GM19193 (cell line): ENCODE results near the gene OXGR1.

Experiments
- POLR2A ChIP-seq: IDR thresholded peaks from 4 replicates; pipeline ENCODE4 v1.6.1; 2011; ENCODE audit not compliant: insufficient read depth, insufficient read length; ENCODE audit errors: extremely low read depth

OXGR1 gene

DNA sequence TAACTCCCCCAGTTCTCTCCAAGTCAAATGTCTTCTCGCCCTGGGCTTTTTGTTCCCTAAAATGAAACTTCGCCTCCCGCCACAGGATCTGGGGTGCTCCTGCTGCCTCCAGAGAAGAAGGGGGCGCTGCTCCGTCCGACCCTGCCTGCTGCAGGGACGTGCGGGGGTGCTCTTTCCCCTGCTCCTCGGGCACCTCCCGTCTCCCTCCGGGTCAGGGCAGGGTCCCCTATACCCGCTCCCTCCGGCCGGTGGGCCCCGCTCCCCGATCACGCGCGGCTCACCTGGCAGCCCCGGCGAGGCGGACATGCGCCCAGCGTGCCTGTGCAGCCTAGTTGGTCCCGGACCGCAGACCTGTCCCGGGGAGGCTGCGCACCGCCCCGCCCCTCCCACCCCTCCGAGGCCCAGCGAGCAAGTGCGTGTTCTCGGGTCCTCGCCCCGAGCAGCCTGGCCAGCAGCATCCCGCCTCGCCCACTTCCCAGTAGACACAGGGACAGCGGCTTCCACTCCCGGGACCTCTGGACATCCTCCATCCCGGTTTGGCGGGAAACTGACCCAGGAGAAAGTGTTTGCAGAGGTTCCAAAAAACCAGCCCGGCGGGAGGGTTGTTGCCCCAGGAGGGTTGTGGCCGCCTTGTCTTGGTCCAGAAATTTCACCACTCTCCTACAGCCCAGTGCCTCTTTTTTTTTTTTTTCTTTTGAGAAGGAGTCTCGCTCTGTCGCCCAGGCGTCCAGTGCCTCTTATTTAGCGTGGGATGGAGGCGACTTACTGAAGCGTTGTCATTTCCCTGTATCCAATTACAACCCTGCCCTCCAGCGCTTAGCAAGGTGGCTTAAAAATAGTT lies at the start of gene OXGR1:
Gene OXGR1, minus strand, starts transcription at position 460 of the 841 bp plus-strand sequence. CDS start 6,717 bp downstream, outside the sequence.
- TF ChIP-seq POLR2A = no peak

DNA sequence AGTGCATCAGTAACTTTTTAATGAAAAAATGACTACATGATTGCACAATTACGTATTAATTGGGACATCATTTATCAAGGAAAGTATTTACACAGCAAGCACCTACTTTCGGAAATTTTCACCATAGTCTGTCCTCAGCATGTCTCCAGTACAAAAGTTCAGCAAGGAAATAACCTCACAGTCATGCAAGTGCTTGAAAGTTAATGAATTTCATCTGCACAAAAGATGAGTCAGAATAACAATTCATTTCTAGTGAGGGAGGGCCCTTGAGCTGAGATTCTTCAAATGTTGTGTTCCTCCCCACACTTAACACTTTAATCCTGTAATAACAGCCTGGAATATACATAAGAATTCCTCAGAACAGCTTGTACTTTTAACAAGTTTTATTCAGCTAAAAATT lies 49.0 kb upstream of the OXGR1 start:
- no peak for TF ChIP-seq POLR2A

DNA sequence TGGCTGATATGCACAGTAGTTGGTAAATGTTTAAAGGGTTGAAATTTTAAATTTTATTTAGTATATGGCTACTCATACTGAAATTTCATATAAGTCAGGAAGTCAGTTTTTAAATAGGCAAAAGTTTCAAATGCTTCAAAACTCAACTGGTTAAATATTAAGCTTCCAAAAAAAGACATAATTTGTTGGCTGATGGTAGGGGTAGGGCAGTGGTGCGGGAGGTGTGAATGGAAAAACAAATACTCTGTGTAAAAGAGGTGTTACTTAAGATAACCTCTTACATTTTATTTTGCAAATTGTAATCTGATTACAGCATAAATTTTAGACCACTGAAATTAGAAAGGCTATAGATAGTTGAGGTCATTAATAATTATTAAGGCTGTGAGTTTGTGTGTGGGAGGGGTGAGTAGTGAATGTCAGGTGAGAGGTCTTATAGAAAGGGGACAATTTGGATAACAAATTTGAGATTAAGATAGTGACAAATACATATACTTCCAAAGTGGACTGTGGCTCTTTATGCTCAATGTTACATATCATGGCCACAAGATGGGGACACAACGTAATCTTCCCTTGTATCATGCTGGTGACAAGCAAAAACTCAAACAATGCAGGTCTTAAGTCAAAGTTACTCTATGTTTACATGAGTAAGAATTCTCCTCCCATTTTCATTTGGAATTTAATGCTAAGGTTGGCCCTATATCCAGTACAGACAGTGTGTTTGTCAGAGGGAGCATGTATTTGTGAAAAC lies 36.6 kb upstream of the OXGR1 start:
- no peak for TF ChIP-seq POLR2A

DNA sequence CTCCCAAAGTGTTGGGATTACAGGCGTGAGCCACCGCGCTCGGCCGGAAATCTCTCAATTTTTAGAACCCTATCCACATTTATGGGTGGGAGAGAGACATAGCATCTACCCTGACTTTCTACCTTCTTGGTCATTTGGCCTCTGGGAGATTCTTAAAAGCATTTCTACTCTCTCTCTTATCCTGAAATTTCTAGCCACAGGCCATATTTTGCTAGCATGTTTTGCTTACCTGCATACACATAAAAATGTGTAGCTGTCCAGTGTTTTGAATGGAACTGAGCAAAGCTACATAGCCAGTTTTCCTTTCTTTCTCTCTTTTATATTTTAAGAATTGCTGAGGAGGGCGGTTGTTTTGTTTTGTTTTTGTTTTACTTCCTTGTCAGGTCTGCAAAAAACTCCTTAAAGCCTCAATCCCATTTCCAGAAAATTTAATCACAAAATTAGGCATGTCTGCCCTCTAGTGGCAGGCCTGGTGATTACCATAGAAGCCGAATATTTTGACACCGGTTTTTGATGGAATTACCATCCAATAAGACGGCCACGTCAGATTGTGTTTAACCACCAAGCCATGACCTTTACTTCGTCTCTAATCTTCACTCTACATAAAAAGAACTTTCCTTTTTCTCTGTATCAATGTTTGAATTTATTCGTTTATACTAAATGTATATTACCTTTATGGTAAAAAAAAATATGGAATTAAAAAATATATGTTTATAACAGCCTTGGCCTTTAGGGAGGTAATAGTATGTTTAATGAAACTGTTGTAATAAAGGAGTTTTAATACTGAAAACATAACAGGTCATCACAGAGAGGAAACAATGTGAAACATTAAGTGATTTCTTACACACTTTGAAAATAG lies 34.4 kb upstream of the OXGR1 start:
- TF ChIP-seq POLR2A = no peak

DNA sequence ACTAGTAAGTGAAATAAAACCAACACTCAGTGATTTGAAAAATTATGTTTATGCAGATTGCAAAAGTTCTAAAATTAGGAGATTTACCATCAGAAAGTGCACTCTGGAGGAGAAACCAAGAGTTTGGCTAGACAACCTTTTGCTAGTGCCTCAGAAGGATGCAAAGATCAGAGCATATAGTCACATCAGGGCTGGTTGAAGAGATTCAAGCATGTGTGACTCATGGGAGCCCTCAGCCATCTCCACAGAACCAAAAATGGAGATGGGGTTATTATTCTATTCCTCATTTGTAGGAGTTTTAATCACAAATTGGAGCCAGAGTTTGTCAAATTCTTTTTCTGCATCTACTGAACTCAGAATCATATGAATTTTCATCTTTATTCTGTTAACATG lies 32.9 kb upstream of the OXGR1 start:
- TF ChIP-seq POLR2A = no peak

DNA sequence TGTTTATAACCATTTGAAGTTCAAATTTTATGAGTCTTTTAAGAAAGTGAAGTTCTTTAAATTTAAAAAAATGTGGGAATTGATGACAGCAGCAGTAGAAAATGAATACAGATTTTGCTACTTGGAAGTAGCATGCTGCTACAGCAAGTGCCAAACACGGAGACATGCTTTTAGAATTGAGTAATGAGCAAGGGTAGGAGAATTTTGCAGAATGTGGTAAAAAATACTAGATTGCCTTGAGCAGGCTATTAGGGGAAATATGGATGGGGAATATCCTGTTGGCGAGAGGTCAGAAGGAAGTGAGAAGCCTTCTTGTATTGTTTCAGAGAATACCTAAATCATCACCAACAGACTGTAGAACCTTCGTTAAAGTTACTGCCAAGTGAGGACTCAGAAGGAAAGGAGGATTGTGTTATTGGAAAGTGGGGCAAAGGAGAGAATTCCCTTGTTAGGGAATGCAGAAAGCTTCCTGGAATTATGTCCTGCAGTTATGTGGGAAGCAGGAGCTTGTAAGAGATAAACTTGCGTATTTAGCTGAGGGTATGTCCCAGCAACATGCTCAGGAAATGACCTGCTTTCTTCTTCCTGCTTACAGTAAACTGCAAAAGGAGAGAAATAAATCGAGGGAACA lies 32.4 kb upstream of the OXGR1 start:
- TF ChIP-seq POLR2A = no peak

DNA sequence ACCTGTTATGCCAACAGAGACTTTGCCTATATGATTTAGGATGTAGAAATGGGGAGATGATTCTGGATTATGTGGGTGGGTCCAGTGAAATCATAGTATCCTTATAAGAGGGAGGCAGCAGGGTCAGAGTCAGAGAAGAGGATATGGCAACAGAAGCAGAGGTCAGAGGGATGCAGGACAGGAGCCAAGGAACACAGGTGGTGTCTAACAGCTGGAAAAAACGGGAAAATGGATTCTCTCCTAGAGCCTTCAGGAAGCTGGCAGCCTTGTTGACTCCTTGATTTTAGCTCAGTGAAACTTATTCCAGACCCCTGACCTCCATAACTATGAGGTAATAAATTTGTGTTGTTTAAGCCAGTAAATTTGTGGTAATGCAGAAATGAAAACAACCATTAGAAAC lies 28.8 kb upstream of the OXGR1 start:
- no peak for TF ChIP-seq POLR2A

DNA sequence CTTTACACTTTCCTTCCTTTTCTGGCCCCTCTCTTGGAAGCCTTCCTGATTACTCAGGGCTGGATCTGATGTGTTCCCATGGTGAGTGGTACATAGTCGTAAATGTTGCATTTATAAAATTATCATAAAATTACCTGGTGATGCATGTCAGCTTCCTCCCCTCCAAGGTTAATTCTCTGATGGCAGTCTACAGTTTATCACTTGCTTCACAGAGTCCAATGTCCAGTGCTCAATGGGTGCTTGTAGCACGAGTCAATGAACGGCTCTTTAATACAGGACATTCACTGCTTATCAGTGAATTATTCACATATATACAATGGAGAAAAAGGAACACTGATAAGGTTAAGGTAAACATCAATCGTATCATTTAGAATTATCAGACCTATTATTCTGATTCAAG lies 27.0 kb upstream of the OXGR1 start:
- no peak for TF ChIP-seq POLR2A

DNA sequence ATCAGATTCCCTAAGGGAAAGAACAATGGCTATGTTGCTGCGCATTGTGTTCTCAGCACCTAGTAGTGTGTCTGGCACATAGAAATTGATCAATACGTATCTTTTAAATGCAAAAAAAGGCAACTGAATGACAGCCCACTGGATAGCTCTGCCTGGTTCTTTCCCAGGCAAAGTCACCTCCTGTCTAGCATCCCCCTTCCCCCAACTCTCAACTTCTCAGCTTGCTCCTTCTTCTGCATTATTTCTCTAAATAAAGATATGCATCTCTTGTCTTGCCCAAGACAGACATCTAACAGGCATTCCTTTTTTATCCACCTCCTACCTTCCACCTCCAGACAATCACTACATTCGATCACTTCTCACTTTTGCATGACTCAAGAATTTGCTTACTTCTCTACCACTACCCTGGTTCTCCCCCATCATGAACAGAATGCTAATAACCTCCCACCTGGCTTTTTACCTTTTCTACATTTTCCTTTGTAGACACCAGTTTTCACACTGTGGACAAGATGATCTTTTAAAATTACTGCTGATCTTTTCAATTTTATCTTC lies 26.5 kb upstream of the OXGR1 start:
- TF ChIP-seq POLR2A = no peak

DNA sequence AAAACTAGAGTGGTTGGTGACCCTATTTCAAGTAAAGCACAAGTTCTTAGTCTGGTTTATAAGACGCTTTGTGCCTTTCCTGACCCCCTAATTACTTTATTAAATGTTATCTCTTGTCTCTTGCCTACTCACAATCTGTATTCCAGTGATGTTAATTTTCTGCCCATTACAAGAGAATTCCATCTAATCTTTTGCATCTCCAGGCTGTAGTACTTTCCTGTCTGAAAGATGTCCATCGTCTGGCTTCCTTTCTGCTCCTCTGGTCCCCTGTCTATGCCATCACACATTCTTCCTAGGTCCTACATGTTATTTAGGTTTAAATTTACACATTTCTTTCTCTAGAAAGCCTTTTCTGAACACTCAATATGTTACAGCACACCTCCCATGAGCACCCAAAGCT lies 25.9 kb upstream of the OXGR1 start:
- TF ChIP-seq POLR2A = no peak

DNA sequence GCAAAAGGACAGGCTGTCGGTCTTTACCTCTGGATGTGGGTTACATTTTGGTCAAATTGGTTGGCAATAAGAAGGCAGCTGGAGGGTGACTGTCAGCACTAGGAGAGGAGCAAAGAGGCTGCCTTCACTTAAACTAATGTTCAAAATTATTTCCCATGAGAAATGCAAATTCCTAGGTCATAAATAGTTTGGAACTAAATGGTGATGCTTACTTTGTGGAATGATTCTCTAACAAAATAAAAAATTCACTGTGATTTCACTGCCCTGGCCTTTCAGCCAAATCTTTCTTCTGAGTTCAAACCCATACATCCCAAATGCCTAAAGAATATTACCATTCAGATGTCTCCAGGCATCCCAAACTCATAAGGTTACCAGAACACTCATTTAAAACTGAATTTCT lies 25.0 kb upstream of the OXGR1 start:
- no peak for TF ChIP-seq POLR2A

DNA sequence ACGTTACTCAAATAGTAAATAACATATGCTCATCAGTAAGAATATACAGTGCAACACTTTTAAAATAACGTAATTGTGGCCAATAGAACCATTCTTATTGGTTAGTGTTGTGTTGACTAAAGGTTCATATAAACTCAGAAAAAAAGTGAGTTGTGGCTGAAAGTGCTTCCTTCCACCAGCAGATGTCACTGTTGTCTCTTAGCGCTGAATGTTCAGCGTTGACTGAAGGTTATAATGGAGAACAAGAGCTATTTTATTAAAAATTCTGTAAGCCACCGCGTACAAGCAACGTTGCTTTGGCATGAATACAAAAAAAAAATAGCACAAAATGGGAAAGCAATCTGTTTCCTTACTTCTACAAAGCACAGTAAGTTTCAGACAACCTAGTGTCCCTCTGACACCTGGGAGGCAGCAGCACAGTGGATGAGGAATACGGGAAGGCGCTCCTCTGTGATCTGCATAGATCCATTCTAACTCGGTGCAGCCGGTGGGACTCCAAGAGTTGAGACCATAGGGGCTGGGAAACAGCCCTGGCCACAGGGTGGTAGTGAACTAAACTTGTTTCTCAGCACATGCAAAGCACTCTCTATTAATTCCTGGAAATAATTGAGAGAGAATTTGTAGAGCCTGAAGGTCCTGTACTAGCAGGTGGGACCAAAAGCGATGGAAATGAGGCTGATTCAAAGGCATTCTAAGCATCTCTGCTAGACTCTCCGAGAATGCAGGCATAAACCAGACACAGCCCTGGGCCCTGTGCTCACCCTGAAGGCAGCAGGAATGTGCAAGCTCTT lies 23.9 kb upstream of the OXGR1 start:
- no peak for TF ChIP-seq POLR2A

DNA sequence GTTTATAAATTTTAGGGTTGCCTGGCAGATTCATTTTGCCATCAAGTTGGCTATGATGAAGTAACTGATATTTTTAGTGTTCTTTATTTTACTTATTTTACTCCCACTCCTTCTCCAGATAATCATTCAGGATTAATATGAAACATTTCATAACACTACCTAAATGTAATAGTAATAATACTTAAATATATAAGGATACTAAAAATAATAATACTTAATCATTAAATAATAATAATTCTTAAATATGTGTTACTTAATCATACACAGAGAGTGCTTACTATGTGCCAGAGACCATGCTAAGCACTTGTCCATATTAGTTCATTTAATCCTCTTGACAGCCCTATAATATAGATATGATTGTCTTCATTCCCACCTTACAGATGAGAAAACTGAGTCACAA lies 23.0 kb upstream of the OXGR1 start:
- TF ChIP-seq POLR2A = no peak

DNA sequence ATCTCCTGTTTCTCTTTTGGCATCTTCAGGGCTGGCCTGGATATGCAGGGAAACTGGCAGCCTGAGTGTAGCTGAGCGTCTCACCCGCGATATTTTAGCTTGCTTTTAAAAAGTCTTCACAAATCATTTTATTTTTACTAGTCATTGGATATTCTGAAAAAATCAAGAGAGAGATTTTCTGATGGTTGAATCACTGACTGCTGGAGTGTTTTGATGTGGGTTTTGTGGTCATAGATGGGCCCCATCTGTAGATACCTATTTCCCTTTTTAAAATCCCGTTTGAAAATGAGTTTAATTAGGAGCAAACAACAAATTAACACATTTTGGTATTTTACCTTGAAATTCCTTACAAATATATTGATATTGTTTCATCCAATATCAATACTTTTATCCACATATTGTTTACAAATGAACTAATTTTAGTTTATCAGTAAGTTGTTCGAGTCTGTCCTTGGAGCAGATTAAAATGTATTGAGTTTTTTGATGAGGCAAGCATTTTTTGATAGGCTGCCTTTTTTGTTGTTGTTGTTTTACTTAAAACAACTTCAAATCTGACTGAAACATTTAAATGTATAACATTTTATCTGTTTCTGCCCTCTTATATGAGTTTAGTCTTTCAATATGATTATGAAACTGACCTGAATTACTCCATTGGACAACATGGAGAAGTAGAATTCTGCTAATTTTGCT lies 21.5 kb upstream of the OXGR1 start:
- no peak for TF ChIP-seq POLR2A
